ENCODE measurements around the gene NOA1.
"Not testable (repeated sequence)": the region's sequence is repeated elsewhere in the genome, so short reads cannot be mapped to it uniquely, and the experiment has no call there.

NOA1 gene

DNA sequence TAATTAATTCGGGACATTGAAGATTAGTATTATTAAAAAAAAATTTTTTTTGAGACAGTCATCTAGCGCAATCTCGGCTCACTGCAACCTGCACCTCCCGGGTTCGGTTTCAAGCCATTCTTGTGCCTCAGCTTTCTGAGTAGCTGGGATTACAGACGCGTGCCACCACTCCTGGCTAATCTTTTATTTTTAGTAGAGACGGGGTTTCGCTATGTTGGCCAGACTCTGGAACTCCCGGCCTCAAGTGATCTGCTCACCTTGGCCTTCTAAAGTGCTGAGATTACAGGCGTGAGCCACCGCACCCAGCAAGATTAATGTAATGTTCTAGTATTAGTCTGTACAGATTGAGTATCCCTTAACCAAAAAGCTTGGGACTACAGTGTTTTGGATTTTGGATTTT, 37.0 kb downstream of the NOA1 start:
- no peak overlapping the region for H3K4me3 ChIP-seq (ENCODE audit: low read length)
- no peaks in the 10 kb centered on the region for H3K4me1 ChIP-seq (ENCODE audit: control insufficient read depth, low read length)
- H3K27me3 ChIP-seq (ENCODE audit: control insufficient read depth, low read length), result no peaks in the 10 kb centered on the region
- H4K20me1 ChIP-seq (ENCODE audit: control insufficient read depth, insufficient read depth, low read depth, low read length), result no peaks in the 10 kb centered on the region
- H3K36me3 ChIP-seq (ENCODE audit: control insufficient read depth, low read length), result peaks cover 3% of the 10 kb centered on the region; the same call in 1 of the 2 replicates
- H3K4me2 ChIP-seq (ENCODE audit: low read length), result no peak overlapping the region
- TF ChIP-seq, protein P1, sequence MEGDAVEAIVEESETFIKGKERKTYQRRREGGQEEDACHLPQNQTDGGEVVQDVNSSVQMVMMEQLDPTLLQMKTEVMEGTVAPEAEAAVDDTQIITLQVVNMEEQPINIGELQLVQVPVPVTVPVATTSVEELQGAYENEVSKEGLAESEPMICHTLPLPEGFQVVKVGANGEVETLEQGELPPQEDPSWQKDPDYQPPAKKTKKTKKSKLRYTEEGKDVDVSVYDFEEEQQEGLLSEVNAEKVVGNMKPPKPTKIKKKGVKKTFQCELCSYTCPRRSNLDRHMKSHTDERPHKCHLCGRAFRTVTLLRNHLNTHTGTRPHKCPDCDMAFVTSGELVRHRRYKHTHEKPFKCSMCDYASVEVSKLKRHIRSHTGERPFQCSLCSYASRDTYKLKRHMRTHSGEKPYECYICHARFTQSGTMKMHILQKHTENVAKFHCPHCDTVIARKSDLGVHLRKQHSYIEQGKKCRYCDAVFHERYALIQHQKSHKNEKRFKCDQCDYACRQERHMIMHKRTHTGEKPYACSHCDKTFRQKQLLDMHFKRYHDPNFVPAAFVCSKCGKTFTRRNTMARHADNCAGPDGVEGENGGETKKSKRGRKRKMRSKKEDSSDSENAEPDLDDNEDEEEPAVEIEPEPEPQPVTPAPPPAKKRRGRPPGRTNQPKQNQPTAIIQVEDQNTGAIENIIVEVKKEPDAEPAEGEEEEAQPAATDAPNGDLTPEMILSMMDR (IDR thresholded peaks at IDR 0.05; ENCODE audit: low read depth, low read length, poor library complexity, severe bottlenecking), result no peak
- TF ChIP-seq EZH2phosphoT487 (IDR thresholded peaks at IDR 0.05; ENCODE audit: borderline replicate concordance, low read length), result no peak
- H3K79me2 ChIP-seq (ENCODE audit: control insufficient read depth, low read length), result no peaks in the 10 kb centered on the region
- no peaks in the 10 kb centered on the region for H3K9me3 ChIP-seq (ENCODE audit: control insufficient read depth, insufficient read depth, low read length)
- no peaks in the 10 kb centered on the region for H3K9me2 ChIP-seq (replicated peaks; ENCODE audit: control insufficient read depth, low read length)
- peaks cover 3% of the 10 kb centered on the region; the same call in 1 of the 2 replicates for H3F3A ChIP-seq (ENCODE audit: control insufficient read depth, insufficient read depth)
- H3K27ac ChIP-seq (ENCODE audit: low read depth, low read length), result no peak overlapping the region

DNA sequence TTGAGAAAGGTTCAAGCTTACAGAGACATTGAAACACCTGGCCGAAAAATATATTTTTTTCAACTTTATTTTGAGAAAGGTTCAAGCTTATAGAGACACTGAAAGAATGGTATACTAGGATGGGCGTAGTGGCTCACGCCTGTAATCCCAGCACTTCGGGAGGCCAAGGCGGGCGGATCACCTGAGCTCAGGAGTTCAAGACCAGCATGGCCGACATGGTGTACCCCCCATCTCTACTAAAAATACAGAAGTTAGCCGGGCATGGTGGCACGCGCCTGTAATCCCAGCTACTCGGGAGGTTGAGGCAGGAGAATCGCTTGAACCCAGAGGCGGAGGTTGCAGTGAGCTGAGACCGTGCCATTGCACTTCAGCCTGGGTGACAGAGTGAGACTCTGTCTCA, 37.6 kb downstream of the NOA1 start:
- not testable (repeated sequence) for H3K4me2 ChIP-seq (ENCODE audit: low read length); H3K4me3 ChIP-seq (ENCODE audit: low read length); H3K9me3 ChIP-seq (ENCODE audit: control insufficient read depth, insufficient read depth, low read length); H3K4me1 ChIP-seq (ENCODE audit: control insufficient read depth, low read length); H4K20me1 ChIP-seq (ENCODE audit: control insufficient read depth, insufficient read depth, low read depth, low read length); H3K27ac ChIP-seq (ENCODE audit: low read depth, low read length); H3K79me2 ChIP-seq (ENCODE audit: control insufficient read depth, low read length); H3F3A ChIP-seq (ENCODE audit: control insufficient read depth, insufficient read depth); H3K36me3 ChIP-seq (ENCODE audit: control insufficient read depth, low read length); H3K9me2 ChIP-seq (replicated peaks; ENCODE audit: control insufficient read depth, low read length); H3K27me3 ChIP-seq (ENCODE audit: control insufficient read depth, low read length)

DNA sequence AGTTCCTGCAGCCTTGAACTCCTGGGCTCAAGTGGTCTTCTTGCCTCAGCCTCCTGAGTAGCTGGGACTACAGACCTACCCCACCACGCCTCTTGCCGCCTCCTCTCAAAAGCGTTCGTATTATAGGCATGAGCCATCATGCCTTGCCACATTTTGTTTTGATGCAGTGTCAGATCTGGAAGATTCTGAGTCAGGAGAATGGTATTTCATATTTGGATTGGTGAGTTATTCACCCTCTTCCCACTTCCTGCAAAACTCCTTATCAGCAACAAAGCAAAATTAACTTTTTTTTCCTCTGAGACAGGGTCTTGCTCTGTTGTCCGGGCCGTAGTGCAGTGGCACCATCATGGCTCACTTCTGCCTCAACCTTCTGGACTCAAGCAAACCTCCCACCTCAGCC, 40.1 kb downstream of the NOA1 start:
- H3K9me3 ChIP-seq (ENCODE audit: control insufficient read depth, insufficient read depth, low read length), result no peaks in the 10 kb centered on the region
- TF ChIP-seq, protein P1 (IDR thresholded peaks at IDR 0.05; ENCODE audit: low read depth, low read length, poor library complexity, severe bottlenecking), result no peak
- no peak for TF ChIP-seq EZH2phosphoT487 (IDR thresholded peaks at IDR 0.05; ENCODE audit: borderline replicate concordance, low read length)
- H3K36me3 ChIP-seq (ENCODE audit: control insufficient read depth, low read length), result peaks cover 20% of the 10 kb centered on the region
- H3K27ac ChIP-seq (ENCODE audit: low read depth, low read length), result no peak overlapping the region
- H3K9me2 ChIP-seq (replicated peaks; ENCODE audit: control insufficient read depth, low read length), result no peaks in the 10 kb centered on the region
- H3K27me3 ChIP-seq (ENCODE audit: control insufficient read depth, low read length), result no peaks in the 10 kb centered on the region
- 0 out of 2 replicates have a peak, but pooled peaks cover 2% of the 10 kb centered on the region for H3K79me2 ChIP-seq (ENCODE audit: control insufficient read depth, low read length)
- no peaks in the 10 kb centered on the region for H4K20me1 ChIP-seq (ENCODE audit: control insufficient read depth, insufficient read depth, low read depth, low read length)
- H3K4me3 ChIP-seq (ENCODE audit: low read length), result no peak overlapping the region
- H3K4me1 ChIP-seq (ENCODE audit: control insufficient read depth, low read length), result no peaks in the 10 kb centered on the region
- H3K4me2 ChIP-seq (ENCODE audit: low read length), result no peak overlapping the region
- H3F3A ChIP-seq (ENCODE audit: control insufficient read depth, insufficient read depth), result peaks cover 3% of the 10 kb centered on the region; the same call in 1 of the 2 replicates

DNA sequence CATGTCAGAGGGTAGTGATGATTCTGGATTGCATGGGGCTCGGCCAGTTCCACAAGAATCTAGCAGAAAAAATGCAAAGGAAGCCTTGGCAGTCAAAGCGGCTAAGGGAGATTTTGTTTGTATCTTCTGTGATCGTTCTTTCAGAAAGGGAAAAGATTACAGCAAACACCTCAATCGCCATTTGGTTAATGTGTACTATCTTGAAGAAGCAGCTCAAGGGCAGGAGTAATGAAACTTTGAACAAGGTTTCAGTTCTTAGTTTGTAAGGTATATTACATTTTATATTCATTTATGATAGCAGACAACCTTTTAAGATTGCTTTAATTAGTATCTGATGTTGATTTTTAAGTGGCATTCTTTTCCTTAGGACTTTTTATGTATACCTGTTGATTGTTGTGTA, 45.5 kb downstream of the NOA1 start:
- no peaks in the 10 kb centered on the region for H3K9me3 ChIP-seq (ENCODE audit: control insufficient read depth, insufficient read depth, low read length)
- no peaks in the 10 kb centered on the region for H3K9me2 ChIP-seq (replicated peaks; ENCODE audit: control insufficient read depth, low read length)
- no peaks in the 10 kb centered on the region for H4K20me1 ChIP-seq (ENCODE audit: control insufficient read depth, insufficient read depth, low read depth, low read length)
- H3K4me1 ChIP-seq (ENCODE audit: control insufficient read depth, low read length), result no peaks in the 10 kb centered on the region
- H3F3A ChIP-seq (ENCODE audit: control insufficient read depth, insufficient read depth), result no peaks in the 10 kb centered on the region
- no peak overlapping the region for H3K27ac ChIP-seq (ENCODE audit: low read depth, low read length)
- H3K4me3 ChIP-seq (ENCODE audit: low read length), result no peak overlapping the region
- H3K79me2 ChIP-seq (ENCODE audit: control insufficient read depth, low read length), result peaks cover 6% of the 10 kb centered on the region; the same call in 1 of the 2 replicates
- H3K4me2 ChIP-seq (ENCODE audit: low read length), result no peak overlapping the region
- no peak for TF ChIP-seq EZH2phosphoT487 (IDR thresholded peaks at IDR 0.05; ENCODE audit: borderline replicate concordance, low read length)
- TF ChIP-seq, protein P1 (IDR thresholded peaks at IDR 0.05; ENCODE audit: low read depth, low read length, poor library complexity, severe bottlenecking), result no peak
- no peaks in the 10 kb centered on the region for H3K27me3 ChIP-seq (ENCODE audit: control insufficient read depth, low read length)
- H3K36me3 ChIP-seq (ENCODE audit: control insufficient read depth, low read length), result peaks cover 49% of the 10 kb centered on the region

Data from DOHH2 (cell line).